Pancreas (tissue), 10 donors: ENCODE data around the gene BUD13. TPM values are rescaled to one million over a fixed set of nuclear protein-coding genes. Genes with fewer than 3 reads are reported as not detected.
A peak's percentile ranks its signal among the peaks of the same experiment; 100 is the strongest.

Experiments used
- ATAC-seq, 4 donors: fragments of 200-7000 bp; cut with Tn5 transposase; one replicate each; pipeline versions ENCODE4 v1.8.0 to v1.9.1; 2020; ENCODE audit warnings: mild to moderate bottlenecking in 4 of 4, moderate library complexity in 4 of 4
- DNase-seq, 6 donors: peaks; one replicate each; pipeline ENCODE4 v3.0.0-alpha.2; 2020
- FAIRE-seq: peaks from 2 replicates; lab custom pipeline; 2012; peaks lifted over from hg19 to GRCh38; lab: Jason Lieb, UNC
- H3K27ac ChIP-seq, 4 donors: fragments of 200-600 bp; sonication (generic); 1 replicate in 3 of 4; 2 replicates in 1 of 4; pipeline versions ENCODE4 v1.5.0 to v1.8.0; 2020
- H3K27me3 ChIP-seq, 4 donors: fragments of 200-600 bp; one replicate each; pipeline ENCODE4 v1.8.0; 2021
- H3K36me3 ChIP-seq, 3 donors: fragments of 200-600 bp; sonication (generic) in 1 of 3; one replicate each; pipeline versions ENCODE4 v1.5.0 to v1.8.0; 2020 to 2021
- H3K4me1 ChIP-seq, 3 donors: fragments of 200-600 bp; one replicate each; pipeline ENCODE4 v1.8.0; 2021
- H3K4me3 ChIP-seq, 4 donors: fragments of 200-600 bp; sonication (generic) in 2 of 4; one replicate each; pipeline versions ENCODE4 v1.5.0 to v1.8.0; 2020 to 2021
- H3K9me3 ChIP-seq, 4 donors: fragments of 200-600 bp; one replicate each; pipeline ENCODE4 v1.8.0; 2021
- CTCF ChIP-seq, 4 donors: fragments of 200-600 bp; sonication (generic) in 3 of 4; IDR thresholded peaks; one replicate each; pipeline versions ENCODE4 v1.5.0 to v1.8.0; 2021; ENCODE audit warnings: antibody characterized with exemption in 4 of 4
- WGBS, 2 donors: extraction: QIAGEN DNeasy Blood & Tissue Kit; methylation state at CpG; one replicate each; pipeline ENCODE4 v1.1.7; 2013; 5-methylcytosine and 5-hydroxymethylcytosine counted together
- intact Hi-C, 3 donors: fragments of 100-400 bp; cut with DNase I; formaldehyde crosslinking; loops; one replicate each; pipeline versions ENCODE4 v1.11.1 to v1.14.2; 2022
- polyA plus RNA-seq, 2 donors: library from polyadenylated mRNA; stranded (reverse); fragments of 200-250 nt; gene quantifications; one replicate each; pipeline ENCODE4 v1.2.3, GENCODE V29; 2013
- total RNA-seq, 6 donors: library from RNA; stranded (reverse); fragmentation: NEBNext Ultra II Directional in 4 of 6; extraction: Animal tissue kit (Norgen Biotek cat#: 25700) in 4 of 6; gene quantifications; one replicate each; pipeline versions ENCODE4 v1.2.1 to v1.2.4, GENCODE V29; 2021 to 2023
- donor health status: healthy with polysubstance abuse.
- donor health status: DM: no; HTN: no; CAD: no; lungs with moderate emphysema.
- donor health status: DM: no; HTN: no; CAD: no.
- donor health status: control.
- donor health status: control.
- donor health status: Bipolar disorder and iron deficiency.
- donor health status: DM: yes; HTN: yes; CAD: no.
- donor health status: DM: no; HTN: no; CAD: no.
- donor health status: DM: no; HTN: no; CAD: no.
- donor health status: DM: yes; HTN: yes; CAD: no.

The BUD13 gene
- total and polyA plus RNA-seq, 8 donors: 5.2 to 15.6 (median 7.2) TPM

- Histone ChIP-seq H3K9me3 (no peaks in the 10 kb centered on the region), H3K27me3 (no peaks in the 10 kb centered on the region), H3K4me3 (no peak overlapping the region), H3K4me1 (peaks cover 6 to 8% (median 6%) of the 10 kb centered on the region in 3 donors), H3K27ac (no peak overlapping the region), H3K36me3 (no peaks in the 10 kb centered on the region)
- no peak for TF ChIP-seq CTCF (IDR thresholded peaks at IDR 0.05)
- no peak for FAIRE-seq
- DNase-seq: no peak
- intact Hi-C loops: loop anchor here in 1 of 3 donors (10.0 kb wide), 1 partner anchor 306 kb away; no protein-coding TSS in a partner anchor
- no peak for ATAC-seq
- WGBS, 2 donors: 89% methylated on average over 5 of the region's 5 CpGs
These were observed 25.6 kb upstream of the BUD13 start for GRCh38 chr11:116798368-116798767.

- WGBS, 2 donors: 33 to 37% methylated on average over 5 of the region's 5 CpGs
- ATAC-seq: peak; percentile 44 to 90 (median 70)
- Histone ChIP-seq H3K27me3 (no peaks in the 10 kb centered on the region), H3K36me3 (no peaks in the 10 kb centered on the region), H3K4me3 (no peak overlapping the region), H3K4me1 (peaks cover 6 to 8% (median 6%) of the 10 kb centered on the region in 3 donors), H3K27ac (no peak overlapping the region), H3K9me3 (no peaks in the 10 kb centered on the region)
- no peak for TF ChIP-seq CTCF (IDR thresholded peaks at IDR 0.05)
- no peak for DNase-seq
- intact Hi-C loops: loop anchor here in 1 of 3 donors (10.0 kb wide), 1 partner anchor 307 kb away; no protein-coding TSS in a partner anchor
- no peak for FAIRE-seq
These were observed 25.0 kb upstream of the BUD13 start for GRCh38 chr11:116797816-116798215.

DNA sequence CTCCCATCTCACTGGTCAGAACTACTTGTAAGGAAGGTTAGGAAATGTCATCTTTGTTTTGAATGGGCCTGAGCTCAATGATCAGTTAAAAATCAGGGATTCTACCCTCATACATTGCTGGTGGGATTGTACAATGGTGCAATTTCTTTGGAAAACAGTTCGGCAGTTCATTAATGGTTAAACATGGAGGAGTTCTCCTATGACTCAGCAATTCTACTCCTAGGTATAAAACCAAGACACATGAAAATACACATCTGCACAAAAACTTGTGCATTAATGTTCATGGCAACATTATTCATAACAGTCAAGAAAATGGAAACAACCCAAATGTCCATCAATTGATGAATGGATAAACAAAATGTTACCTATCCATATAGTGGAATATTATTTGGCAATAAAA, 23.8 kb upstream of the BUD13 start:
- ATAC-seq (no peak), FAIRE-seq (no peak), DNase-seq (no peak)
- Histone ChIP-seq H3K4me1 (peaks cover 15 to 16% (median 15%) of the 10 kb centered on the region in 3 donors), H3K27me3 (no peaks in the 10 kb centered on the region), H3K9me3 (no peaks in the 10 kb centered on the region), H3K4me3 (no peak overlapping the region), H3K27ac (no peak overlapping the region), H3K36me3 (no peaks in the 10 kb centered on the region)
- intact Hi-C loops: loop anchor here in 1 of 3 donors (10.0 kb wide), 1 partner anchor 308 kb away; no protein-coding TSS in a partner anchor
- no peak for TF ChIP-seq CTCF (IDR thresholded peaks at IDR 0.05)
- WGBS, 2 donors: 73 to 75% methylated on average over 1 of the region's 1 CpG

- no peak for FAIRE-seq
- intact Hi-C loops: loop anchor here in 1 of 3 donors (5.0 to 10.0 kb wide), 2 partner anchors 37 to 310 kb away; no protein-coding TSS in a partner anchor
- no peak overlapping the region for H3K4me3 ChIP-seq
- no peak for TF ChIP-seq CTCF (IDR thresholded peaks at IDR 0.05)
- no peaks in the 10 kb centered on the region for H3K27me3 ChIP-seq
- H3K4me1 ChIP-seq: peaks cover 19 to 20% (median 19%) of the 10 kb centered on the region in 3 donors
- ATAC-seq: no peak
- no peak overlapping the region for H3K27ac ChIP-seq
- no peaks in the 10 kb centered on the region for H3K36me3 ChIP-seq
- DNase-seq: no peak
- WGBS, 2 donors: 79 to 82% methylated on average over 2 of the region's 2 CpGs
- no peaks in the 10 kb centered on the region for H3K9me3 ChIP-seq
These were observed 22.1 kb upstream of the BUD13 start for GRCh38 chr11:116794851-116795250.

- WGBS, 2 donors: 92 to 97% methylated on average over 1 of the region's 1 CpG
- no peak overlapping the region for H3K27ac ChIP-seq
- FAIRE-seq (no peak), DNase-seq (no peak), ATAC-seq (peak in 3 of 4 donors; percentile 17 to 60 (median 59))
- no peaks in the 10 kb centered on the region for H3K27me3 ChIP-seq
- H3K36me3 ChIP-seq: no peaks in the 10 kb centered on the region
- intact Hi-C loops: loop anchor here in 1 of 3 donors (5.0 to 10.0 kb wide), 2 partner anchors 39 to 311 kb away; no protein-coding TSS in a partner anchor
- H3K9me3 ChIP-seq: no peaks in the 10 kb centered on the region
- H3K4me1 ChIP-seq: peaks cover 19 to 20% (median 19%) of the 10 kb centered on the region in 3 donors
- no peak for TF ChIP-seq CTCF (IDR thresholded peaks at IDR 0.05)
- no peak overlapping the region for H3K4me3 ChIP-seq
These were observed 20.9 kb upstream of the BUD13 start for GRCh38 chr11:116793772-116794097.
